GM19351 (cell line): ENCODE results near the gene GCSAM.
A peak's percentile ranks its signal among the peaks of the same experiment; 100 is the strongest.

Experiments
- ATAC-seq: cut with Tn5 transposase; IDR thresholded peaks from one replicate; pipeline ENCODE4 v1.9.1; 2021; ENCODE audit warnings: mild to moderate bottlenecking, moderate library complexity; ENCODE audit not compliant: unreplicated experiment

The GCSAM gene, protein sequence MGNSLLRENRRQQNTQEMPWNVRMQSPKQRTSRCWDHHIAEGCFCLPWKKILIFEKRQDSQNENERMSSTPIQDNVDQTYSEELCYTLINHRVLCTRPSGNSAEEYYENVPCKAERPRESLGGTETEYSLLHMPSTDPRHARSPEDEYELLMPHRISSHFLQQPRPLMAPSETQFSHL

DNA sequence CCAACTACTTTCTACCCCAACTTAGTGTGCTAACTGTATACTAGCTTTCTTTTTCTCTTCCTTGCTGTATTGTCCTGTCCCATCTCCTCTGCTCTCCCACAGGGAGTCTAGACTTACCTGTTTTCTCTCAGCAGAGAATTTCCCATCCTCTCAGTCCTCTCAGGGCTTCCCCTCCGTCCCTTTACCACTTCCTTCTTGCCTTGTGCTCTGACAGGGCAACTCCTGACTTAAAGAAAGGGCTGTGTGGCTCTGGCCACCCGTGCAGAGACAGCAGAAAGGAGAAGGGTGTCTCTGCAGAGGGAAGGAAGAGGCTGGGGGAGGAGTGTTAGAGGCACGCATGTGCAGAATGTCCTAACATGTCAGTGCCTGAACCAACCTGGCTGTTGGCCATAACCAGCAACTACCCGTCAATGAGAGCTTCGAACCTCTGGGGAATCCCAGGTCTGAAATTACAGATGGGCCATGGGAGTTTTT is at the start of gene GCSAM:
GCSAM (minus strand) TSS at position 274 of the 474 bp plus-strand sequence; CDS start at position 146, 128 bp downstream.
- peak; percentile 74 for ATAC-seq

DNA sequence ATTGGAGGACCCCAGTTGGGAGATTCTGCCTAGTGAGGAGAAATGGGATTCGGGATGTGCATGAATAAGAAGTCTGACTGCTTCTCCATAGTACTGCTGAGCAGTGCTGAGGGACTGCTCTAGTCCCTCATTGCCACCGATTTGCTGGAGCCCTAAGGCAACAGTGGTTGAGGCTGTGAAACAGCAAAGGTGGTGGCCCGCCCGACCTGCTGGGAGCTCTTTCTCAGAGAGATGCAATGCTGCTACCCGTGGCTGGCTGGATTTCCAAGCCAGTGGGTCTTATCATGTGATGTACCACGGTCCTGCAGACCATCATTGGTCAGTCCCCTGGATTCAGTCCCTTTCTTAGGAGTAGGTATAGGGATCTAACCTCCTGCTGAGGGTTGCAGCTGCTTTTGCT is 42.6 kb upstream of the GCSAM start:
- no peak for ATAC-seq

DNA sequence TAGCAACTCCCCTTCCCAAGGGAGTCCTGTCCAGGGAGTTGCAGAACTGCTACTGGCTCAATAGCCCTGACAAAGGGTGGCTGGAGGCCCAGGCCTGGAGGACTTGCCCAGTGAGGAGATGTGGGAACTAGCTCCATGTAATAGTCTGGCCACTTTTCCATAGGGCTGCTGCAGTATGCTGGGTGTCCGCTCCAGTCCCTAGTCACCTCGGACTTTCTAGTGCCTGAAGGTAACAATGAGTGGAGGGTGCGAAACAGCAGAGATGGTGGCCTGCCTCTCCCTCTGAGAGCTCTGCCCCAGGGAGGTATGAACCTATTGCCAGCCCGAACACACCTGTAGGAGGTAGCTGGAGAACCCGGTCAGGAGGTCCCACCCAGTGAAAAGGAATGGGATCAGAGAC is 42.0 kb upstream of the GCSAM start:
- no peak for ATAC-seq

DNA sequence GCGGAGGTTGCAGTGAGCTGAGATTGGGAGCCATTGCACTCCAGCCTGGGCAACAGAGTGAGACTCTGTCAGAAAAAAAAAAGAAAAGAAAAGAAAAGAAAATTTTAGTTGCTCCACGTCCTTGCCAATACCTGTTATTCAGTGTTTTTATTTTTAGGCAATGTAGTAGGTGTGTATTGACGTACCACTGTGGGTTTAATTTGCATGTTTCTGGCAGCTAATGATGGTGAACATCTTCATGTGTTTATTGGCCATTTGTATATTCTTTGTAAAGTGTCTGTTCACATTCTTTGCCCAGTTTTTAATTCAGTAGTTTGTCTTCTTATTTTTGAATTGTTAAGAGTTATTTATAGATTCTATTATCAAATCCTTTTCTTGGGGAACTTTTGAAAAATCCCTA is 38.1 kb upstream of the GCSAM start:
- ATAC-seq: no peak

DNA sequence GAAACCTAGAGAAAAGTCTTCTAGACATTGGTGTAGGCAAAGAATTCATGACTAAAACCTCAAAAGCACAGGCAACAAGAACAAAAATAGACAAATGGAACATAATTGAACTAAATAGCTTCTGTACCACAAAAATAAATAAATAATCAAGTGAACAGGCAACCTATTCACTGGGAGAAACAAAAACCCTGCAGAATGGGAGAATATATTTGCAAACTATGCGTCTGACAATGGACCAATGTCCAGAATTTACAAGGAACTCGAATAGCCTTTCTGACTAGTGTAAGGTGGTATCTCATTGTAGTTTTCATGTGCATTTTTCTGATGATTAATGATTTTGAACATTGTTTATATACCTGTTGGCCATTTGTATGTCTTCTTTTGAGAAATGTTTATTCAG is 37.0 kb upstream of the GCSAM start:
- no peak for ATAC-seq

DNA sequence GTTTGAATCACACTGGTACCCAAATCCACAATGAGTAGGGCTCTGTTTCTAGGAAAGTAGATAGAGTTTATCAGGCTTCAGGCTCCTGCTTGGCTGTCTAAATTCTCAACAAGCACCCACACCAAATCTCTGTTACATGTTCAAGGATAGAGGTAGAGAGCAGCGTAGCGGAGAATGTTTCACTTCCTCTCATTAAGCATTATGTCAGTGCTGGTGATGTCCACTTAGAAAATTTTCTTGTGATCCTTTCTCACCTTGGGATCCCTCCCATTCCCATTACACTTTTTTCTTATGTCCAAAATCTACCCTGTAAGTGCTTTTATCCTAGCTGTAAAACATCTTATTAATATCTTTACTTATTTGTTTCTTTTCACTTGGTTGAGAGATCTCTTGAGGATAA is 34.7 kb upstream of the GCSAM start:
- peak; percentile 96 for ATAC-seq

DNA sequence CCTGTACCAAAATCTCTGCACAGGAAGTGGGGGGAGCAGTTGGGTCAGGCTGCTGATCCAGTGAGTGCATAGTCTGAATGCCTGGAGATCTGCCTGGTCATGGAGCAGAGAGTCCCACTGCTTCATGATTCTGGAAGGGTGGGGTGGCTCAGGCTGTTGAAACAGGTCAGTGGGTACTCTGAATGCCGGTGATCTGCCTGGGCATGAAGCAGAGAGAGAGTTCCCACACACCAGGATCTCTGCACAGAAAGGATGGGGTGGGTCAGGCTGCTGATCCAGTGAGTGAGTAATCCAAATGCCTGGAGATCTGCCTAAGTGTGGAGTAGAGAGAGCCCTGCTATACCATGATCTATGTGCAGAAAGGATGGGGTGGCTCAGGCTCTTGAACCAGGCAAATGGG is 16.1 kb upstream of the GCSAM start:
- ATAC-seq: no peak

DNA sequence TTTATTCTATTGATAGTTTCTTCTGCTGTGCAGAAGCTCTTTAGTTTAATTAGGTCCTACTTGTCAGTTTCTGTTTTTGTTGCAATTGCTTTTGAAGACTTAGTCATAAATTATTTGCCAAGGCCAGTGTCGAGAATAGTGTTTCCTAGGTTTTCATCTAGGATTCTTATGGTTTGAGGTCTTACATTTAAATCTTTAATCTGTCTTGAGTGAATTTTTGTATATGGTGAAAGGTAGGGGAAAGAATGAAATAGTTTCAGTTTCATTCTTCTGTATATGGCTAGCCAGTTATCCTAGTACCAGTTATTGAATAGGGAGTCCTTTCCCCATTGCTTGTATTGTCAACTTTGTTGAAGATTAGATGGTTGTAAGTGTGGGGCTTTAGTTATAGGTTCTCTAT is 10.6 kb upstream of the GCSAM start:
- no peak for ATAC-seq

DNA sequence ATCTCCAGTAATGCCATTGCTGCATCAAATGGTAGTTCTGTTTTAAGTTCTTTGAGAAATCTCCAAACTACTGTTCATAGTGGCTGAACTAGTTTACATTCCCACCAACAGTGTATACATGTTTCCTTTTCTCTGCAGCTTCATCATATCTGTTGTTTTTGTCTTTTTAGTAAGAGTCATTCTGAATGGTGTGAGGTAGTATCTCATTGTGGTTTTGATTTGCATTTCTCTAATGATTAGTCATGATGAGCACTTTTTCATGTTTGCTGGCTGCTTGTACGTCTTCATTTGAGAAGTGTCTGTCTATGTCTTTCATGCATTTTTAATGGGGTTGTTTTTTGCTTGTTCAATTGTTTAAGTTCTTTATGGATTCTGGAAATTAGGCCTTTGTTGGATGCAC is 10.2 kb upstream of the GCSAM start:
- no peak for ATAC-seq

DNA sequence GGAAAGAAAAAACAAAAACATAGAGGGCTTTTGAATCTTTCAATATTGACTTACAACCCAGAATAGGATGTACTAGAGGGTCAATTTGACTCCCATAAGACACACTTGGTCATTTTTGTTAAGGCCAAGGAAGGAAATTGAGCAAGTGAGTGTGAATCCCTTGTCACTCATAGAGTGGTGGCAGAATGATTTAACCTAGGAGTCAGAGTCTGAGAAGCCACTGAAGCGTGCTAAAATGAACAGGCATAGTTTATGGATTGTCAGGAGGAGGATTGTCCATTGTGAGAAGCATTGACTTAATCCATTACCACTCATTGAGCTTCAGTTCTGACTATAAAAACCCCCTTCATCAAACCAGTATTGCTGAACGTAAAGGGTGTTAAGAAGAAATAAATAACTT is 8.2 kb upstream of the GCSAM start:
- ATAC-seq: no peak

DNA sequence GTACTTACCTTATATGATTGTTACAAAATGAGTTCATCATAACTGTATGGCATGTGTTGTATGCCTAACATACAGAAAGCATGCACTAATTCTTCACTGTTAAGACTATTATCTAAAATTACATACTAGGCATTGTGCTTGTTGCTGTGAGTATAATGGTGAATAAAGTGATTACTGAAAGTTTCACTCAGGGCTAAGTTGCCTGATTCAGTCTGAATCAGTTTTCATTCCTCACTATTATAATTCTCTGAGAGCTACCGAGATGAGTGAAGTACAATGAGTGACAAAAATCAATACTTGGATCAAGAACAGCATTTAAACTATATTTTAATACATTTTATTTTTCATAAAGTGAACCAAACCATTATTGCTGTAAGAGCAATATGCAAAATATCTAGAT is 7.5 kb upstream of the GCSAM start:
- no peak for ATAC-seq

DNA sequence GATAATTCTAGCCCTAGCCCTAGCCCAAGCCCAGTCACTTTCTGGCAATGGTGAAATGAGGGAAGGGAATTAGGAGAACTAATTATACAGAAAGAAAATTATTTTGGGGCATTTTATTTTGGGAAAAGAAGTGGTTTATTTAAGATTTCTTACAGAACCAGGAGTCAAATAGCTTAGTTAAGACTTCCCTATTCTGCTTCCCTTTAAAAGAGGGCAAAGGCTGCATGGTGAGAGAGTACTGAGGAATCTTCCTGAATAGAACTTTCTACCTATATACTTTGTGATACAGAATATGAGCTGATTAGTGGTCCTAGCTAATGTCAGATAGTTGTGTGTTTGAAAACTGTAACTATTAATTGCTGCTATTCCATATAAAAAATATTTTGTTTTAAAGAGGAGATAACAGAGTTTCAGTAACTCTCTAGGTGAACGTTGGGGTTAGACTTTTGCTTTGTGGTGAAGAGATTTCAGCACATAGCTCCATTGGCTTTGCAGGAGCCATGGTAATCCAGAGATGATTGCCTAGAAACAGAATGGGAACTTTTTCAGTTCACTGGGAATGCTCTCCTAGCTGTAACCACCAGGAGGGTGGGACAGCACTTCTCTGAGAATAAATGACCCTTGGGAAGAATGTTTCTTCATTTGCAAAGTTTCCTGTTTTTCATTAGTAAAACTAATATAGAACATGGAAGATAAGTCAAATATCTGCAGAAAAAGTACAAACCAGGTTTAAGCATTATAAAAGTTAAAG is 5.3 kb upstream of the GCSAM start:
- ATAC-seq: no peak

DNA sequence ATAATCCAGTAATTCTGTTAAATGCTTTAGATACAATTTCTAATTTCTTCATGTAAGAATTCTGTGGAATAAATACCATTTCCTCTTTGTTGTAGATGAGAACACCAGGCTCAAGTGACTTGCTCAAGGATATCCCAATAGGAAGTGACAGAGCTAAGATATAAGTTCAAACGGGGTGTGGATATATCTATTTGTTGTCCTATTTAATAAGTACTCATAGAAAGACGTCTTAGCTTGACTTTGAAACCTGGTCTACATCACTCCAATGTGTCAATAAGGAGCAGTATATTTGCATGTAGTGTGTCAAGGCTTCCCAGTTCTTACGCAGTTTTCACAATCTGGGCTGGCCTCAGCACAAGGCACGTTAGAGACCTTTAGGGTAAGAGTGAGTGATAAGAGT is 4.7 kb upstream of the GCSAM start:
- no peak for ATAC-seq

DNA sequence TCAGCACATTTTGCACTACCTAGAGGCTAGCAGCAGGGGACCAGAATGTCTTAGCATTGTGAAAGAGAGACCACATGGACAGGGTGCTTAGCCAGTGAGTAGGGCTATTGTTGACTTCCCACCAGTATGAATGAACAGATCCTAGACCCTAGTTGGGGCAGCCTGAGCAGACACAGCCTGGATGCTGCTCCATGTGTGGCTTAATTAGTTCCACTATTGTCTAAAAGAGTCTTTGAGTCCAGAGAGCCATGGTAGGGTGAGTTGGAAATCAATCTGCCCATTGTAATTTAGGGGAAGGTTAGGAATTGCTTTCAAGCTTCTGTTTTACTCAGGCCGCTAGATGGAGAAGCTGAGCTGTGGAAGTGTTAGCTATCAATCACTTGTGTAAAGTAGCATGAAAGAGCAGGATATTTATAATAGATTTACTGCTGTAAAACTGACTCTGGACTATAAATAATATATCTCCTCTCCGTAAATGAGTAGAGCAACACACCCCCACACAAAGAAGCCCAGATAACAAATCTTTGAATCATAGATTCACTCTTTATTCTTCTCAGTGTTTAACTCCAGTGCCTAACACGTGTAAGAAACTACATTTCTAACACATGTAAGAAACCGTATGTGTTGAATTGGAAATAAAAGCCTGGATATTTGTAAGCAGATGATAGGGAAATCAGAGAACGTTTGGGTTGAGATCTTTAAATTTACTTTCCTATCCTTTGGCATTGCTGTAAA is 4.1 kb upstream of the GCSAM start:
- peak; percentile 31 for ATAC-seq

DNA sequence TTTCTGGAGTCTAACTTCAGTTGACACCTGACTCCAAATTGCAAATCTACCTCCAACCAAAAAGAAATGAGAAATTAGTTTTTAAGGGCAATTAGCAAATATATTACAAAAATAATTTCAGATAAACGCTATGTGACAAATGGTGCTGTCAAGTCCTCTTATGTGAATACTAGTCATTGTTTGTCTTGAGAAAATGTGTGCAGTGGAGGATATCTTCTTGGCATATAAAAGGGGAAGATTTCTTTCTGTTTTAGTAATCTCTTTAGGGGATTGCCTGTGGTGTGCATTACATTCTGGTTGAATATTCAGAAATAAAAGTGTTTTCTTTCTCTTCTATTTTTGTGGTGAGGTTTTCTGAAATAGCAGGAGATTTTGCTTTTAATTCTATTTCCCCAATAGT is 3.0 kb upstream of the GCSAM start:
- no peak for ATAC-seq

DNA sequence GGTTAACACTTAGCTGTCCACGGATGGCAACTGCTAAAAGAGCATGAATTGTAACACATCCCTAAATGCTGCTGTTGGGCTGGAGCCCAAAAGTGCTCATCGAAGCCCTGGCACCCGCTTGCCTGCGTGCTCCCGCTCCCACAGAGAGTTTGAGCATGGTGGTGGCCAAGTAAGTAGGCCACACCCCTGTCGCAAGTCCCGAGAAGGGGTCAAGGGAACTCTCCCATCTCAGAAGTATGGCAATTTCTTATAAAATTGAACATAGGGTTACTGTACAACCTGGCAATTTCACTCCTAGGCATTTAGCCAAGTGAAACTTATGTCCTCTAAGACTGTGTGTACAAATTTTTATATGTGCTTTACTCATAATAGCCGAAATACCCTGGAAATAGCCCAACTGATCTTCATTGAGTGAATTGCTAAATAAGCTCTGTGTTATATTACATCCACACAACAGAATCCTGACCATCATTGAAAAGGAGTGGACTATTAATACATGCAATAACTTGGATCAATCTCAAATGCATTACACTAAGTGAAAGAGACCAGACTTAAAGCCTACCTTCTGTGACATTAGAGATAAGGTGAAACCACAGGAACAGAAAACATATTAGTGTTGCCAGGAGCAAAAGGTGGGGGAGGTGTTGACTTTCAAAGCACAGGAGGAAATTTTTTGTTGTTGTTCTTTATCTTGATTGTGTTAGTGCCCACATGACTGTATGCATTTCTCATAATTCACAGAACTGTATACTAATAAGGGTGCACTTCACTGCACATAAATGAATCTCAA is 1.5 kb upstream of the GCSAM start:
- ATAC-seq: no peak

DNA sequence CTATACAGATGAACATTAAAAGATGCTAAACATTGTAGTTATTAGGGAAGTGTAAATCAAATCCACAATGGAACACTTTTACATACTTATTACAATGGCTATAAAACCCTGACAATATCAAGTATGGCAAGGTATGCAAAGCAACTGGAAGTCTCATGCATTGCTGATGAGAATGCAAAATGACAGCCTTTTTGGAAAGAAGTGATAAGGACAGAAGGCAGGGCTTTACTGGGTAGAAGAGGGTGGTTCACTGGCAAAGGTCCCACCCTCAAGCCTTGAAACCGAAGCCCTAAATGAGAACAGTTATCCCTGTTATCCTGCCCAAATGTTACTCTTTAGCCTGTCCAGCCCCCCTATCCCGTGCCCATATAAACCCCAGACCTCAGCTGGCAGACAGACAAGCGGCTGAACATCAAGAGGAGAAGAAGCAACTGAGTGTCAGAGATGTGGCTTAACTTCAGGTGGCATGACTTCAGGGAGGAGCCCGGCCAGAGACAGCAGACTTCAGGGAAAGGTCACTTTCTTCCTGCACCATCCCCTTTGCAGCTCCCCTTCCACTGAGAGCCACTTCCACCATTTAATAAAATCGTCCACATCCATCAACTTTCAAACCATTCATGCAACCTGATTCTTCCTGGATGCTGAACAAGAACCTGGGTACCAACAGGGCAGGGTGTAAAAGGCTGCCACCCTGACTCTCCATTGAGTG is 732 bp upstream of the GCSAM start:
- ATAC-seq: no peak

DNA sequence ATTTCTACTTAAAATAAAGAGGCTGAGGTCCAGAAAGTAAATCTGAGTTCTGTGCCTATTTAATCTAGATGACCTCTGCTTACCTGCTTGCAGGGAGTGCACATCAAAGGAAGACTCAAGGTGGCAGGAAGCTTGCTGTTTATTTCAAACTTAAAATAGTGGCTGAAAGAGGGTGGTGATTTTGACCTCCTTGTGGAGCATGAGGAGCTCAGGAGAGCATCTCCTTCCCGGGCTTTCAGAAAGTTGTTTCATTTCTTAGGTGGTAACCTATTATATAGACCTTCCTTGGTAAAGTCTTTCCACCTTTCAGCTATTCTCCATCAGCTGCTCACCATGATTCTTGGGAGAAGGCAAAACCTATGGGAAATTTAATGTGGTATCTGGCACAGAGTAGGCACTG is 494 bp downstream of the GCSAM start:
- no peak for ATAC-seq

DNA sequence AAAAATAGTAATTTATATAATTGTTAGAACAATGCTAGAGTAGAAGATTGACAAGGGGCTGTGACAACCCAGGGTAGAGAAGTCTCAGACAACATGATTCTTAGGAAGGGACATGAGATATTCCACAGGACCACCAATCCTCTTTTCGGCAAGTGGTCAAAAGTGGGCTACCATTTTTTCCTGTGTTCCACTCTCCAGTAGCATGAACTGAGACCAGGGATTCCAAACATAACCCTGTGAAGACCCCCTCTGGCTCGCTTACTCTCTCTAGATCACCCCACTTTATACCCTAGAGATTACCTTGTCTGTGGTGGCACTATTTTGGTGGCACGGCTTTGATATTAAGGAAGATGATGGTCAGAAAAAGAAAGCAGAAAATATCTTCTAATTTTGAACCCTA is 960 bp downstream of the GCSAM start:
- no peak for ATAC-seq

DNA sequence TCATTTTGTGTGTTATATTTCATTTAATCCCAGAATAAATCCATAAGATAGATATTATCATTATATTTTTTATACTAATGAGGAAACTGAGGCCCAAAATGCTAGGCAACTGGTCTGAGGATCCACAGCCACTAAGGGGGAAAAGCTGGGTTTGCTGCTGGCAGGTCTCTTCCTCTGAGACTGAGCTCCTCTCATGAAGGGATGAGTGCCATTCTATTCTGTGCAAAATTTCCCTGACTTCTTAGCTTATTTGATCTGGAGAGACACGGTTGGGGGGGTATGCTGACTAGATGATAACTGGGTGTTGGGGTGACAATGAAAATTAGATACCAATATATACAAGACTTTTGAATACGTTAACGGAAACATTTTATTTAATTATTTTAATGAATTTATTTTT is 1.9 kb downstream of the GCSAM start:
- no peak for ATAC-seq

DNA sequence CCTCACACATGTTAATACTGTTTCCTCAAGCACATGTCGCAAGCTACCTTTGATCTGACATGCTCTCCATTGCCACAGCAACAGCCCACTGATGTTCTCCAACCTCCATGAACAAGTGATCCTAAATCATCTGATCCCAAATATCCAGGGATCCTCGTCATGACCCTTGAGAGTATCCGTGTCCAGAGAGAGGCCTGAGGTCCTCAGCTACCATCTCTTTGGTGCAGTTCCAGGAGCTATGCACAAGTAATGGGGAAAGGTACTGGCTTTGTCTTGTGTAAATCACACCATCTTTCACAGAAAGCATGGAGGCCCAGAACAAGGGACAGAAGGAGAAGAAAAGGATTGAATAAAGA is 2.4 kb downstream of the GCSAM start:
- ATAC-seq: no peak
